Erythroblast (primary cell): ENCODE results near the gene SACS.

Experiments
- GATA1 ChIP-seq: IDR thresholded peaks from 2 replicates; pipeline ENCODE4 v1.6.1; 2011; ENCODE audit warnings: low read depth, mild to moderate bottlenecking, control low read depth, low read length, moderate library complexity
- POLR2A ChIP-seq: IDR thresholded peaks from 2 replicates; pipeline ENCODE4 v1.6.1; 2011; ENCODE audit warnings: mild to moderate bottlenecking, low read length

- TF ChIP-seq POLR2A: no peak
- TF ChIP-seq GATA1: no peak
Observed at GRCh38 chr13:23372264-23372906, 61.1 kb downstream of the SACS start.
